Ishikawa (cell line): Measurements from ENCODE around the gene EPHA6.

ENCODE experiments used
- CEBPB ChIP-seq: IDR thresholded peaks from 2 replicates; pipeline ENCODE4 v1.6.1; 2012
- CREB1 ChIP-seq: IDR thresholded peaks from 2 replicates; pipeline ENCODE4 v1.6.1; 2012; ENCODE audit warnings: low read depth
- EGR1 ChIP-seq: IDR thresholded peaks from 2 replicates; pipeline ENCODE4 v1.6.1; 2012
- EP300 ChIP-seq: IDR thresholded peaks from 2 replicates; pipeline ENCODE4 v1.6.1; 2012; ENCODE audit warnings: borderline replicate concordance
- FOXM1 ChIP-seq: IDR thresholded peaks from 2 replicates; pipeline ENCODE4 v1.6.1; 2012; ENCODE audit warnings: low read depth, borderline replicate concordance
- MAX ChIP-seq: IDR thresholded peaks from 2 replicates; pipeline ENCODE4 v1.6.1; 2012
- NFIC ChIP-seq: IDR thresholded peaks from 2 replicates; pipeline ENCODE4 v1.6.1; 2012
- RAD21 ChIP-seq: IDR thresholded peaks from 2 replicates; pipeline ENCODE4 v1.6.1; 2012; ENCODE audit warnings: low read depth
- REST ChIP-seq: IDR thresholded peaks from 2 replicates; pipeline ENCODE4 v1.6.1; 2012; ENCODE audit warnings: low read depth, mild to moderate bottlenecking
- TAF1 ChIP-seq: IDR thresholded peaks from 2 replicates; pipeline ENCODE4 v1.6.1; 2012; ENCODE audit warnings: low read depth, mild to moderate bottlenecking
- TCF12 ChIP-seq: IDR thresholded peaks from 2 replicates; pipeline ENCODE4 v1.6.1; 2012; ENCODE audit warnings: low read depth
- TEAD4 ChIP-seq: IDR thresholded peaks from 2 replicates; pipeline ENCODE4 v1.6.1; 2012
- USF1 ChIP-seq: IDR thresholded peaks from 2 replicates; pipeline ENCODE4 v1.6.1; 2012
- YY1 ChIP-seq: IDR thresholded peaks from 2 replicates; pipeline ENCODE4 v1.6.1; 2012; ENCODE audit warnings: low read depth
- ZBTB7A ChIP-seq: IDR thresholded peaks from 2 replicates; pipeline ENCODE4 v1.6.1; 2012; ENCODE audit warnings: low read depth

The EPHA6 gene

GRCh38 chr3:96991231-96991630 is 176.8 kb downstream of the EPHA6 start:
- TF ChIP-seq MAX (no peak), CREB1 (no peak), TAF1 (no peak), TEAD4 (no peak), EGR1 (no peak), ZBTB7A (no peak), EP300 (no peak)

GRCh38 chr3:96991800-96992365 is 177.5 kb downstream of the EPHA6 start:
- TF ChIP-seq TEAD4 (no peak), ZBTB7A (no peak), CREB1 (no peak), USF1 (no peak), MAX (no peak), EP300 (no peak), FOXM1 (no peak), NFIC (no peak), TAF1 (no peak), RAD21 (no peak), EGR1 (no peak)

GRCh38 chr3:96994988-96995387 is 180.6 kb downstream of the EPHA6 start:
- no peak for TF ChIP-seq YY1
- TF ChIP-seq RAD21: no peak
- TF ChIP-seq ZBTB7A: no peak
- TF ChIP-seq USF1: no peak
- TF ChIP-seq TAF1: no peak
- no peak for TF ChIP-seq MAX
- TF ChIP-seq NFIC: no peak
- TF ChIP-seq FOXM1: no peak
- TF ChIP-seq CREB1: no peak

- TF ChIP-seq YY1 (no peak), REST (no peak), FOXM1 (no peak), CREB1 (no peak), EP300 (no peak), NFIC (no peak), MAX (no peak), TCF12 (no peak), CEBPB (no peak)
Observed at GRCh38 chr3:96996009-96996408, 181.6 kb downstream of the EPHA6 start.

GRCh38 chr3:97001611-97002010 is 187.2 kb downstream of the EPHA6 start:
- TF ChIP-seq TAF1 (no peak), FOXM1 (no peak), CEBPB (no peak)

GRCh38 chr3:97009427-97010019 is 195.1 kb downstream of the EPHA6 start:
- TF ChIP-seq CEBPB: no peak
- TF ChIP-seq EP300: no peak
- no peak for TF ChIP-seq MAX
- no peak for TF ChIP-seq TEAD4
- no peak for TF ChIP-seq RAD21
- TF ChIP-seq REST: no peak
- no peak for TF ChIP-seq ZBTB7A
- no peak for TF ChIP-seq FOXM1
- no peak for TF ChIP-seq TAF1
- TF ChIP-seq YY1: no peak
